HEK293T (cell line): Measurements from ENCODE around the gene BEAN1.

Source experiments
- BHLHE40 ChIP-seq: fragments of 450-650 bp; IDR thresholded peaks from 2 replicates; pipeline ENCODE4 v1.6.1; 2016; ENCODE audit warnings: mild to moderate bottlenecking, moderate library complexity, borderline replicate concordance
- ELF4 ChIP-seq: fragments of 450-650 bp; IDR thresholded peaks from 2 replicates; pipeline ENCODE4 v1.6.1; 2017; ENCODE audit warnings: antibody characterized with exemption
- FOXA1 ChIP-seq: fragments of 450-650 bp; IDR thresholded peaks from 2 replicates; pipeline ENCODE4 v1.6.1; 2016; ENCODE audit warnings: mild to moderate bottlenecking
- FOXK2 ChIP-seq: fragments of 450-650 bp; IDR thresholded peaks from 2 replicates; pipeline ENCODE4 v1.6.1; 2016; ENCODE audit warnings: mild to moderate bottlenecking
- FOXM1 ChIP-seq: fragments of 450-650 bp; IDR thresholded peaks from 2 replicates; pipeline ENCODE4 v1.6.1; 2017; ENCODE audit warnings: mild to moderate bottlenecking, borderline replicate concordance
- HDGF ChIP-seq: fragments of 450-650 bp; IDR thresholded peaks from 2 replicates; pipeline ENCODE4 v1.6.1; 2017; ENCODE audit warnings: antibody characterized with exemption, borderline replicate concordance
- SP1 ChIP-seq: fragments of 450-650 bp; IDR thresholded peaks from 2 replicates; pipeline ENCODE4 v1.6.1; 2017
- TF ChIP-seq, protein P1 (sequence below): fragments of 450-650 bp; IDR thresholded peaks from 2 replicates; pipeline ENCODE4 v1.6.1; 2016

DNA sequence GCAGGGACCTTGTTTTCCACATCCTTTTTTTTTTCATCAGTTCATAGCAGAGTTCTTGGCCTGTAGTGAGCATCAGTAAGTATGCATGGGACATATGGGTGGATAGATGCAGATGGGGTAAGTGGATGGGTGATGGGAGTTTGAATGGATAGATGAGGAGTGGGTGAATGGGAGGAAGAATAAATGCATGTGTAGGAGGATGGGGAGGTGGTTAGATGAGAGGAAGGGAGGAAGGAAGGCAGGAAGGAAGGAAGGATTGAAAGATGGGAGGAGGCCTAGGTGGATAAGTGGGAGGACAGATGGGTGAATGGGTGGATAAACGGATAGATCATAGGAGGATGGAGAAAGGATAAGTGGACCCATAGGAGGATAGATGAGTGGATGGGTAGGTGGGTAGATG, 3.9 kb upstream of the BEAN1 start:
- TF ChIP-seq FOXM1, result no peak
- TF ChIP-seq BHLHE40, result no peak
- no peak for TF ChIP-seq FOXK2
- TF ChIP-seq HDGF, result no peak
- TF ChIP-seq FOXA1, result no peak
- no peak for TF ChIP-seq SP1
- TF ChIP-seq, protein P1, sequence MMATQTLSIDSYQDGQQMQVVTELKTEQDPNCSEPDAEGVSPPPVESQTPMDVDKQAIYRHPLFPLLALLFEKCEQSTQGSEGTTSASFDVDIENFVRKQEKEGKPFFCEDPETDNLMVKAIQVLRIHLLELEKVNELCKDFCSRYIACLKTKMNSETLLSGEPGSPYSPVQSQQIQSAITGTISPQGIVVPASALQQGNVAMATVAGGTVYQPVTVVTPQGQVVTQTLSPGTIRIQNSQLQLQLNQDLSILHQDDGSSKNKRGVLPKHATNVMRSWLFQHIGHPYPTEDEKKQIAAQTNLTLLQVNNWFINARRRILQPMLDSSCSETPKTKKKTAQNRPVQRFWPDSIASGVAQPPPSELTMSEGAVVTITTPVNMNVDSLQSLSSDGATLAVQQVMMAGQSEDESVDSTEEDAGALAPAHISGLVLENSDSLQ, result no peak
- TF ChIP-seq ELF4, result no peak
